GM18511 (cell line): ENCODE measurements around the gene ZNF511.
A peak's percentile ranks its signal among the peaks of the same experiment; 100 is the strongest.
"Not testable (repeated sequence)": the region's sequence is repeated elsewhere in the genome, so short reads cannot be mapped to it uniquely, and the experiment has no call there.

ENCODE experiments used
- ATAC-seq: cut with Tn5 transposase; IDR thresholded peaks from one replicate; pipeline ENCODE4 v1.9.1; 2021; ENCODE audit warnings: mild to moderate bottlenecking, moderate library complexity; ENCODE audit not compliant: unreplicated experiment

ZNF511 gene, protein sequence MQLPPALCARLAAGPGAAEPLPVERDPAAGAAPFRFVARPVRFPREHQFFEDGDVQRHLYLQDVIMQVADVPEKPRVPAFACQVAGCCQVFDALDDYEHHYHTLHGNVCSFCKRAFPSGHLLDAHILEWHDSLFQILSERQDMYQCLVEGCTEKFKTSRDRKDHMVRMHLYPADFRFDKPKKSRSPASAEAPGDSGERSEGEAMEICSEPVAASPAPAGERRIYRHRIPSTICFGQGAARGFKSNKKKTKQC

DNA sequence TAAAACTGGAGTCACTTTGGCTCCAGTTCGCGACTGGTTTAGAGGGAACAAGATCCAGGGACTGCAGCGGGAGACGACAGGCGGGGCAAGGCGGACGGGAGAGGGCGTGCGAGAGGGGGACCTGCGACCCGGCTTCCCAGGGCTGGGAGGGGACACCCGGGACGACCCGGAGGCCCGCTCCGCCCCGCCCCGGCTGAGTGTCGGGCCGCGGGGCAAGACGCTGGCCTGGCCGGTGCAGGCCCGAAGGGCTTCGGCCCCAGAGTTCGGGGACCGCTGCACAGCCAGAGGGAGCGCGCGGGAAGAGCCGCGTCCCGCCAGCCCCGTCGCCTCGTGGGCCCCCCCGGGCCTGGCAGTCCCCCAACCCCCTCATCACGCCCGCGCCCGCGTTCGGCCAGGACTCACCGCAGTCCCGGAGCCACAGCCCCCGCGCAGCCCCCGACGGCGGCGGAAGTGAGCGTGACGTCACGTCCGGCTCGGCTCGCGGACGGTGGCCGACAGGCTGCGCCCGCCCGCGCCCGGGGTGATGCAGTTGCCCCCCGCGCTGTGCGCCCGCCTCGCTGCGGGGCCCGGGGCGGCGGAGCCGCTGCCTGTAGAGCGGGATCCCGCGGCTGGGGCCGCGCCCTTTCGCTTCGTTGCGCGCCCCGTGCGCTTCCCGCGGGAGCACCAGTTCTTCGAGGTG is at the start of gene ZNF511, which contains the start of gene TUBGCP2:
Gene ZNF511, plus strand, starts transcription at position 494 of the 679 bp plus-strand sequence. Its CDS starts 30 bp downstream, at position 524.
Gene TUBGCP2, minus strand, starts transcription at position 452 of the 679 bp plus-strand sequence. CDS start 5,931 bp downstream, outside the sequence.
- peak; percentile 78 for ATAC-seq

DNA sequence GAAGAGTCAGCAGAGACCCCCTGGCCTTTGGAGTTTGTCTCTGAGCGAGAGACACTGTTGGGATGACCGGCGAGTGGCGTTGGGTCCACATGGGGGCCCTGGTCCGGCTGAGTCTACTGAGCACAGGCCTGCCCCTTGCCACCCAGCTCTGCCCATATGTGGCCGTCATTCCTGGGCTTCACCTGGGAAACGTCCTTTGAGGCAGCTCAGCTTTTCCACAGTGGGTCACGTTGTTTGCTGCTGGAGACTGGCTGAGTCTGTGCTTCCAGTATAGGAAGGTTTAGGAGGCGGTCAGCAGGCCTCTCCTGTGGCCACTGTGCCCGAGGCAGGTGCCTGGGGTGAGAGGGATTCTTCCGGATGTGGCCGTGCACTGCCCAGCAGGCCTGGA is 49.1 kb upstream of the ZNF511 start:
- ATAC-seq, result no peak

DNA sequence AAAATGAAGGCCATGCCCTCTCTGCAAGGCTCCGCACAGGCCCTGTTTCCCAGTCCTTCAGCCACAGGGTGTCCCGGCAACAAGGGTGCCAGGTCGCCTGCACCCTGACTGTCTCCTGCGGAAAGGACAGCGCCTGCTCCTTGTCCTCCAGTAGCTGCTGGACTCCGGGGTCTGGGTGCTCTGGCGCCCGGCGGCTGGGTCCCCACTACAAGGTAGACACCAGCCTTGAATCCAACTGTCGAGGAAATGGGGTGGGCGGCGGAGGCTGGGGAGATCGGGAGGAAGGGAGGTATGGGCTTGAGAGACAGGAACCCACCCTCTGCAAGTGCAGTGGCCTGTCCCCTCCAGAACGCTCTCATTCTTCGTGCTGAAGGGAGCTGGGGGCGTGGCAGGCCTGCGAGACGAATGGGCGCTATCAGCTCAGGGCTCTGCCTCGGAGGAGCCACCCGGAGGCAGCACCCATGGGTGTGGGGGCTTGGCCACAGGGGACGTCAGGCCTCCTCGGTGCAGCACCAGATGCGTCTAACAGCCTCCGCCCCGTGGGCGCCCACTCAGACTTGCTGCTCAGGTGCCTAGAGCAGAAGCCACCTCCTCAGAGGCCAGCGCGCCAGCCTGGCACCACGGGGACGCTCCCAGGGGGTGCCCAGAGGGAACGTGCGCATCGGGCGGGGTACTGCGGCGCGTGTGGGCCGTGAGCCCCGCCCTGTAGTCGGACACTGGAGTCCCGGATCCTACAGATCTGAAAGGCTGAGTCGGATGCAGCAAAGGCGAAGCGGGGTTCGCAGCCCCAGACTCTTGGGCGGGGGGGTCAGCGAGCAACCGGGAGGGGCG is 47.6 kb upstream of the ZNF511 start:
- ATAC-seq, result peak; percentile 55

DNA sequence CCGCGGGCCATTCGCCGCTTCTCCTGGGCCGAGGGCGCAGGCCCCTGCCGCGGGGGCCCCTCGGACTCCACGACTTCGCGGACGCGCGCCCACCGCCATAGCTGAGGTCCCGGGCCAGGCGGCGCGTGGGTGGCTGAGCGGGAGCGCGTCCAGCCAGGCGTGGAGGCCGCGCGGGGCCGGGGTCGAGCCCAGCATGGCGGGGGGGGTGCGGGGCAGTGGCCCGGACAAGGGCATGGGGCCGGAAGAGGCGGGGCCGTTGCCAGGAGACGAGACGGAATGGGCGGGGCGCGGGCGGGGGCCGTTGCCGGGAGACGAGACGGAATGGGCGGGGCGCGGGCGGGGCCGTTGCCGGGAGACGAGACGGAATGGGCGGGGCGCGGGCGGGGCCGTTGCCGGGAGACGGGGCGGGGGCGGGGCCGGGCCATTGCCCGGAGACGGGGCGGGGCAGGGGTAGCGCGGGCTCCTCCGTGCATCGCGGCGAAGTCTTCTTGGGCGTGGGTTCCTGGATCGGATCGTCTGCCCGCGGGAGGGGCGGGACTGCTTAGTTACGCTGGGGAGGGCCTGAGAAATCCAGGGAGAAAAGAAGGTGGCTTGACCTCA is 46.9 kb upstream of the ZNF511 start:
- ATAC-seq, result peak; percentile 52

DNA sequence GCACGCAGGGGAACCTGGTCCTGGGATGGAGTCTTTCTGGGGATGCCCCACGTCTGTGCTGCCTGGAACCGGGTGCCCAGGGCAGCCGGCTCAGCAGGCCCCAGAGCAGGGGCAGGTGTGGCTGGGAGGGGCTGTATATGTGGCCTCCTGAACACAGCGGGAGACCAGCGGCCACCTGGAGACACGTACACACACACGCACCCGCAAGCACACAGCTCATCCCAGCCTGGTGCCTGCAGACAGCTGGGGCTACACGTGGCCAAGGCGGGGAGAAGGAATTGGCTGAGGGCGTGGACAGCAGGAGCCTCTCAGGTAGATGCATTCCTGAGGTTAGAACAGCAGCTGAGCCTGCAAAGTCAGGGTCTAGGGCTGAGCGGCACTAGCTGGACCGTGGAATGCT is 46.0 kb upstream of the ZNF511 start:
- ATAC-seq, result no peak

DNA sequence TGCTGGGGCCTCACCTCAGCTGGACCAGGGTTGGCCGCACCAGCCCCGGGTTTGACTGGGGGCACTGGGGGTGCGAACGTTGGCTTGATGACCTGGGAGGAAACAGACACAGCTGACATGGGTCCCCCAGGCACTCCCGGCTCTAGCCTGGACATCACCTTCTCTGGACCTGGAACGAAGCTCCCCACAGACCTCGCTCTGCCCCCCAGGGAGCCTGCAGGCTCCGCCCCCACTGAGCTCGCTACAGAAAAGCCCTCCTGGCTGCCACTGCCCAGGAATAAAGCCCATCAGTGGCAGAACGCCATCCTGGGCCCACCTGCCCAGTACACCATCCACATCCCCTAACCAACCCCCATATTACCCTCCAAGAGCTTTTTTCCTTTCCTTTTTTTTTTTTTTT is 45.0 kb upstream of the ZNF511 start:
- no peak for ATAC-seq

DNA sequence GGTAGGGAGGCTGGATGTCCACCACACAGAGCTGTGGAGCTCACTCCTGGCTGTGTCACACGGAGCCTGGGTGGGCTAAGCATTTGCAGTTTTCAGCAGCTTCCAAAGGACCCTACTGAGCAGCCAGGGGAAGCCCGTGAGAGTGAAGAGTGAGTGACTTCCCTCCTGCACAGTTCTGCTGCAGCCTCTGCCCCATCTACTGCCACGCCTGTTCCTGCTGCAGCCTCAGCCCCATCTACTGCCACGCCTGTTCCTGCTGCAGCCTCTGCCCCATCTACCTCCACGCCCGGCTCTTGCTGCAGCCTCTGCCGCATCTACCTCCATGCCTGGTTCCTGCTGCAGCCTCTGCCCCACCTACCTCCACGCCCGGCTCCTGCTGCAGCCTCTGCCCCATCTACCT is 44.3 kb upstream of the ZNF511 start:
- ATAC-seq, result no peak

DNA sequence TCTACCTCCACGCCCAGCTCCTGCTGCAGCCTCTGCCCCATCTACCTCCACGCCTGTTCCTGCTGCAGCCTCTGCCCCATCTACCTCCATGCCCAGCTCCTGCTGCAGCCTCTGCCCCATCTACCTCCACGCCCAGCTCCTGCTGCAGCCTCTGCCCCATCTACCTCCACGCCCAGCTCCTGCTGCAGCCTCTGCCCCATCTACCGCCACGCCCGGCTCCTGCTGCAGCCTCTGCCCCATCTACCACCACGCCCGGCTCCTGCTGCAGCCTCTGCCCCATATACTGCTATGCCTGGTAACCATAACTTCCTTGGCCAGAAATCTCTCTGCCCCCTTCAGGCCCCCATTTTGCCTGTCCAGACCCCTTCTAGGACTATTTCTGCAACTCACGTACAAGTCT is 43.7 kb upstream of the ZNF511 start:
- ATAC-seq, result not testable (repeated sequence)

DNA sequence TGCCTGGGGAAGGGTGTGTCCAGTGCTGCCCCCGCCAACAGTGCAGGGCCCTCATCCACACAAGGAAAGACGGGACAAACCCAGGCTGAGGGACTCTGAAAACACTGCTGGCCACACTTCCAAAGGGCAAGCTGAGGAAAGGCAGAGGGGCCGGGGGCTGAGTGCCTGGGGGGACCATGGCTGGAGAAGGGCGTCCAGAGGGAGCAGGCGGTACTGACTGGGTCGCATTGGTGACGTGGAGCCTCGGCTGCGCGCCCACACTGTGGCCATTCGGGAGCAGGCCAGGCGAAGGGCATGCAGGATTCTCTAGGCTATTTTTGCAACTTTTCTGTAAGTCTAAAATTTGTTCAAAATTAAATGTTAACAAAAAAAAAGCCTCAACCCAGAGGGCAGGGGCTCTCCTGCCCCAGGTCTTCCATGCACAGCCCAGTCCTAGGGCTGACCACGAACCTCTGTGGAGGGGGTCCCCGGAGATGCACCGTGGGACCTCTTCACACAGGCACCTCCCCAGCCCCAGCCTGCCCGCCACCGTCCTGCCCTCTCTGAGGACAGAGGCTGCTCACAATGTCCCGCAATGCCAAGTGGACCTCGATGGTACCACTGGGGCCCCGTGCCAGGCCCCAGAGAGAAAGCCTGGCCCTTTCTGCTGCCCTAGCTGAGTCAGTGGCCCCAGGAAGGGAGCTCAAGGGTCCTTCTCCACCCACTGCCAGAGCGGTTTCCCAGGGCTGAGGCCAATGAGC is 42.5 kb upstream of the ZNF511 start:
- ATAC-seq, result no peak

DNA sequence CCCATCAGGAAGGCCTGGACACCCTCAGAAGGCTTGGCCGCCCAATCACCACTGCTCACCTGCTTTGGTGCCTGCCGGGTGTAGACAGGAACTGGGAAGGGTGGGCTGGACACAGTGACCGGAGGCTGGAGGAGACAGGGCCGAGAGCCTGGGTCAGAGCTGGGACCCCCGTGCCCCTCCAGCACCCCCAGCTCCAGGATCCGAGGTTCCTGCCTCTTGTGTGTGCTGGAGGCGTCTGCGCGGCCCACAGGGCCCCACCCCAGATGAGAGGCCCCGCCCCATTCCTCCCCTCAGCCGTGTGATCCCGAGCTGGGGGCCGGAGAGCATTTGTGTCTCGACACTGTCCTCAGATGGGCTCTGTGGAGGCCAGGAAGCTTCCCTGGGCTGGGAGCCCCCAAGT is 41.4 kb upstream of the ZNF511 start:
- no peak for ATAC-seq

DNA sequence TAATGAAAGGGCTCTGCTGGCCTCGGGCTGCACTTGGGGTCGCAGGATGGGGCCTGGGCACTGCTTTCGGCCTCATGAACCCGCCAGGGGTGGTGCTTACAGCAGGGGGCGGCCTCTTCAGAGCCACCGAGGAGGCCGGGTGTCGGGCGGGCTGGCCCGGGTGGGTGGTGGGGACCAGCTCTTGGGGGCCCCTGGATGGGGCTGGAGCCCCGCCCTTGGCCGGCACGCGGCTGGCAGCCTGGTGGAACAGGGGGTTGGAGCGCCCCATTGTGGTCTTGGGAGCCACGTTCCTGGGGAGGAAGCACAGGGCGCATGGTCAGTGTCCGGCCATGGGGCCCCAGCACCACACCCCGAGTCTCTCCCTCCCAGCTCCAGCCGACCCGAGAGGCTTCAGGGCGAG is 40.9 kb upstream of the ZNF511 start:
- no peak for ATAC-seq

DNA sequence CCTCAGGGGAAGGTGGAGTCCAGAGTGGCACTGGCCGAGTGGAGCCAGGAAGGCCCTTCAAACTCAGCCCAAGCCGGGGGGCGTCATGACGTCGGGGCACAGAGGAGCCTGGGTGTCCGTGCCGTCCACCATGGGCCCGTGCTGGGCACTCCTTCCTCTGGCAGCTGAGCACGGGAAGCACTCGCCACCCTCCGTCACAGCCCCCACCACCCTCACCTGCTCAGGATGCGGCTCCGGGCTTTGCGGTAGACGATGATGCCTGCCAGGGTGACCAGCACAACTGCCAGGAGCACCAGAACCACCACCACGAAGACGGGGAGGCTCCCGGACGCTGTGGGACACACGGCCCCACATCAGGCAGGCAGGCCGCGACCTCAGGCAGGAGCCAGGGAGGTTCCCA is 40.2 kb upstream of the ZNF511 start:
- ATAC-seq, result no peak

DNA sequence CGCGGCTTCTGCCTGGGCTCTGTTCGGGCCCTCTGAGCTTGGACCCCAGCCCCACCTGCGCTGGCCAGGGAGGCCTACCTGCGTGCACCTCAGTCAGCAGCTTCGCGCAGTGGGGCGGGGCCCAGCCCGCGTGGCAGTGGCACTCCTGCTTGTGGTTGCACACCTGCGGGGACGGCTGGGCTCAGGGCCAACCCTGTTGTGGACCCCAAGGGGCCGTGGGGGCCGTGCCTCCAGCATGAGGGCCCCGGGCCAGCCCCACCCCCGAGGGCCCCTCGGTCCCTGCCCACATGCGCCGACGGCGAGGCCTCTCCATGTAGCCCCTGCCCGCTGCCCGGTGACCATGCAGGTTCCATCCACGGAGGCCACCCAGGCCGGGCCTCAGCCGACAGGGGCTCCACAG is 39.3 kb upstream of the ZNF511 start:
- ATAC-seq, result no peak

DNA sequence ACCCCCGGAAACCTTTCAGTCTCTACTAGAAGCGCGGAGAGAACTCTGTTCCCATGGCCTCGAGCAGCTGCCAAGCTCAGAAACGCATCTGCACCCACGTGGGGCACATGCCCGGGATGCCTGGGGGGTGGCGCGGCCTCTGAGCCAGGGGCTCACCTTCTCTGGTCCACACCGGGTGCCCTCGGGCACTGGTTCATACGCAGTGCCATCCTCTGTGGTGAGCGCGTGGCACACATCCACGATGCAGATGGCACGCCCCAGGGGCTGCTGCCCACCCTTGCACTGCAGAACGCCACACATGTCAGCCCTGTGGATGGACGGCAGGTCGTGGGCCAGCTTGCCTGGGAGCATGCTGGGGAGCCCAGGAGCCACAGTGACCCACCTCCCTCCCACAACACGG is 38.5 kb upstream of the ZNF511 start:
- ATAC-seq, result no peak

DNA sequence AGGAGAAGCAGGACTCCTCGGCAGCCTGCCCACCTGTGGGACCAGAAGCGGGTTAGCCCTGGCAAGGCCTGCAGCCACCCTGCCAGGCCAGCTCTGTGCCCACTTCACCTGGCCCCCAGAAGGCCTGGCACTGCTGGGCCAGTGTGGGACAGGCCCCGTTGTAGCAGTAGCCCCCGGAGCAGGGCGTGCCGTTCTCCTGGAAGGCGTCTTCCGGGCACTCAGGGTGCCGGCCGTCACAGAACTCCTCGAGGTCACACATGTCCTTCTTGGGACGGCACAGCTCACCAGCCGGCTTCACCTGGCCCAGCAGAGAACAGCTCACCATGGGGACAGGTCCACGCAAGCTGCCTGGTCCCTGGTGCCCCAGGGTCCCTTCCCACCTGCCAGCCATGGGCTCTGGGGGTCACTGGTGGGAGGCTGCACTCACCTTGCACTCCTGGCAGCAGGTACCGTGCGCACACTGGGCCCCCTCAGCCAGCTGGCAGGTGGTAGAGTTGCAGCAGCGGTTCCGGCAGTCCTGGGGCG is 37.9 kb upstream of the ZNF511 start:
- no peak for ATAC-seq

DNA sequence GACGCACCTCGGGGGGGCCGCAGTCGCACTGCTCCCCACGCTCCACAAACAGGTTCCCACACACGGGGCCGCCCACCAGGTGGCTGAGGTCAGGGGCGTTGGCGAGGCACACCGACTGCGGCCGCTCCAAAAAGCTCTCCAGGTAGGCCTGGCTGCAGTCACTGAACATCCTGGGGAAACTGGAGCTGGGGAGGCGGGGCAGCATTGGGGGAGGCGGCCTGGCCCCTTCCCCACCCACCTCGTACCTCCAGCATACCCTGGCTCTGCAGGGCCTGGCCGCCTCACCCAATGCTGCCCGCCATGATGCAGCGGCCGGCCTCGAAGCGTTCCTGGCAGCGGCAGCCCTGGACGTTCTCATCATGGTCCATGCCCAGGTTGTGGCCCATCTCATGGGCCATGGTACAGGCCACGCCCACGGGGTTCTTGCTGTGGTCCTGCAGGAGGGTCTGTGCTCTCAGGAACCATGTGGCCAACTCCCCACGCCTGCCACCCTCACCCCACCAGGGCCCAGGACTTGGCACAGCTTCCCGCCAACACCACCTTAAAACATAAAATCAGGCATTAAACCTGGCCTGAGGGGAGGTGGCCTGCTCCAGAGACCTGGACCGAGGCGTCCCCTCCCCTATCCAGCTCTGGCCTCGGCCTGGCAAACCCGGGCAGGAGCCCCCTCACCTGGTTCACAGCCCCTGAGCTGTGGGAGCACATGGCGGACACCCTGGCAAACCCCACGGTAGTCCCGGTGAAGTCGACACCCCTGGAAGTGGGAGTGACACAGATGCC is 37.0 kb upstream of the ZNF511 start:
- ATAC-seq, result no peak

DNA sequence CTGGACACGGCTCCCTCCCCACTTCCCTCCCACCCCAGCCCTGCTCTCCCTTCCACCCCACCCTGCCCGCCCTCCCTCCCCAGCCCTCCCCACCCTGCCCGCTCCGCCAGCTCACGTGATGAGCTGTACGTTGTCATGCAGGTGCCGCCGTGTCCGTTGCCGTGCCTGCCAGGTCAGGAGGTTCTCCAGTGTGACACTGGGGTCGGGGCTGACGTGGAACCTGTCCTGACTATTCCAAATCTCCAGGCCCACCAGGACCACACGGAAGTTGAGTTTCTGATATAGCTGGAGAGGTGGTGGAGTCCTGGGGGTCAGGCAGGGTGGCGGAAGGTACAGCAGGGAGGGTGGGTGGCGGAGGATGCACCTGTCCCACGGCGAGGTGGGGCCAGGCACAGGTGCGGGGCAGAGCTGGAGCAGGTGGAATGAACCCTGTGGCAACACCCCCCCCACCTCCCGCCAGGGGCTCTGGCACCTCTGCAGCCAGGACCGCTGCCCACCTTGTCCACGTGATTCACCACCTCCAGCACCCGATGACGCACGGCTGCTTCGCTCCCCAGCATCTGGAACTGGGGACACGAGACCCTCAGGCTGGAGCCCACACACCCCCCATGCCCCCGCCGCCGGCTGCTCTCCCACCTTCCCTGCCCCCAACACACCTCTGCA is 36.3 kb upstream of the ZNF511 start:
- no peak for ATAC-seq

DNA sequence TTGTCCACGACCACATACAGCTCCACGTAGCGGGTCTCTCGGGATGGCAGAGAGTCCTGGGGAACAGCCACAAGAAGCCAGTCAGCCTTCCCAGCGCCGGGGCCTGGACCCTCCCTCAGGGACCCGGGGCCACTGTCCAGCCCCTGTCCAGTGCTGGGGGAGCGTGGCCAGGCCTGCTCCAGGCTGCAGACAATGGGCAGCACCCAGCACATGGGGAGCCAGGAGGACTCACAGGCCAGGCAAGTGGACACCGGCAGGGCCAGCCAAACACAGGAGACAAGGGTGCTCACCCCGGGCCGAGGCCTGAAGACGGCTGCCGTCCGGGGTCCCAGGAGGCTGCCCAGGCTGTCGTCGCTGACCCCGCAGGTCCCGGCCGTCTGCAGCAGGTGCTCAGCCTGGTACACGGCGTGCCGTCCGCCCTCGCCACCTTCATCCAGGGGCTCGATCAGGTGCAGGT is 35.7 kb upstream of the ZNF511 start:
- ATAC-seq, result no peak

DNA sequence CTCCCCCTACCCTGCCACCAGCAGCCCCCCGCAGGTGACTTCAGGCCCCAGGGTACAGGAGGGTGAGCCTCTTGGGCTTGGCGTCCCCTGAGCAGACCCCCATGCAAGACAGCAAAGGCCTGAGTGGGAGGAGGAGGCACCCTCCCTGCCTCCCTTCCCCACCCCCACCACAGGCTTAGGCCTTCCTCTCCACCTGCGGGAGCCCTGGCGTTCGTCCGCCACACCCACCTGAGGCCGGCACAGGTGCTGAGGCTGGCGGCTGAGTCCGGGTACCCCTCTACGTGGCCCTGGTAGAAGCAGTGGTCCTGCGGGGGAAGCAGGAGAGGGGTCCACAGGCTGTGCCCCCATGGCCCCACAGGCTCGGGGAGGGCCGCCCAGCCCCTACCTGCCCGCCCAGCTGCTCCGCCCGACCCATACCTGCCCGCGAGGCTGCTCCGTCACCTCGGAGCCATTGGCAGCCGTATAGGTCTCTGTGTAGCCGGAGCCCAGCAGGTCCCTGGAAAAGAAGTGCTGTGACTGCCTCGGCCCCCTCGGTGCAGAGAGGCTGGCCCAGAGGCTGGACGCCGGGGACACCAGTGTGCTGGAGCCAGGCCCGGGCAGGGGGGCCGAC is 35.1 kb upstream of the ZNF511 start:
- ATAC-seq, result no peak
